Keratinocyte (primary cell): ENCODE data around the gene SMARCA2. TPM values are rescaled to one million over a fixed set of nuclear protein-coding genes. Genes with fewer than 3 reads are reported as not detected.

Experiments
- DNase-seq: peaks from one replicate; pipeline ENCODE4 v3.0.0-alpha.2; 2011; ENCODE audit warnings: low read depth, missing footprints, low spot score
- FAIRE-seq: peaks from 2 replicates; lab custom pipeline; 2011; peaks lifted over from hg19 to GRCh38; lab: Jason Lieb, UNC
- H2AFZ ChIP-seq: 2 replicates; pipeline ENCODE4 v1.6.0; 2012; ENCODE audit warnings: low read length, control low read depth, inconsistent platforms; ENCODE audit not compliant: control insufficient read depth
- H3K27ac ChIP-seq: 2 replicates; pipeline ENCODE4 v1.5.1; 2011; ENCODE audit warnings: low read length; ENCODE audit not compliant: control insufficient read depth, insufficient read depth
- H3K27me3 ChIP-seq: 3 replicates; pipeline ENCODE4 v1.6.0; 2011; ENCODE audit warnings: low read length; ENCODE audit not compliant: control insufficient read depth, insufficient read depth; ENCODE audit errors: extremely low read depth
- H3K36me3 ChIP-seq, 2 experiments: 2 replicates in 1 of 2; 3 replicates in 1 of 2; pipeline ENCODE4 v1.5.1; 2011; ENCODE audit warnings: low read length in 2 of 2, mild to moderate bottlenecking in 1 of 2; ENCODE audit not compliant: control insufficient read depth in 2 of 2, insufficient read depth in 2 of 2; ENCODE audit errors: extremely low read depth in 1 of 2
- H3K4me1 ChIP-seq: 3 replicates; pipeline ENCODE4 v1.5.1; 2011; ENCODE audit warnings: low read length; ENCODE audit not compliant: control insufficient read depth, insufficient read depth; ENCODE audit errors: extremely low read depth
- H3K4me2 ChIP-seq: 3 replicates; pipeline ENCODE4 v1.6.0; 2011; ENCODE audit warnings: low read depth, low read length; ENCODE audit not compliant: control insufficient read depth, insufficient read depth; ENCODE audit errors: extremely low read depth
- H3K4me3 ChIP-seq, 3 experiments: fragments of 200-600 bp in 1 of 3; sonication (generic) in 1 of 3; 2 replicates in 2 of 3; 3 replicates in 1 of 3; pipeline ENCODE4 v1.5.1; 2011 to 2016; ENCODE audit warnings: low read length in 3 of 3, mild to moderate bottlenecking in 3 of 3, control low read depth in 2 of 3, inconsistent platforms in 1 of 3, low read depth in 1 of 3, mixed read lengths in 1 of 3, mixed run types in 1 of 3, moderate library complexity in 1 of 3; ENCODE audit not compliant: control insufficient read depth in 2 of 3, insufficient read depth in 2 of 3; ENCODE audit errors: extremely low read depth in 1 of 3
- H3K79me2 ChIP-seq: 2 replicates; pipeline ENCODE4 v1.6.0; 2012; ENCODE audit warnings: low read length; ENCODE audit not compliant: control insufficient read depth, insufficient read depth
- H3K9ac ChIP-seq: 3 replicates; pipeline ENCODE4 v1.6.0; 2011; ENCODE audit warnings: low read length; ENCODE audit not compliant: control insufficient read depth, insufficient read depth; ENCODE audit errors: extremely low read depth
- H3K9me1 ChIP-seq: 3 replicates; pipeline ENCODE4 v1.6.0; 2011; ENCODE audit warnings: low read length; ENCODE audit not compliant: control insufficient read depth, insufficient read depth; ENCODE audit errors: extremely low read depth
- H3K9me3 ChIP-seq: 2 replicates; pipeline ENCODE4 v1.5.1; 2012; ENCODE audit warnings: low read depth, low read length; ENCODE audit not compliant: control insufficient read depth
- H4K20me1 ChIP-seq: 3 replicates; pipeline ENCODE4 v1.6.0; 2011; ENCODE audit warnings: low read length; ENCODE audit not compliant: control insufficient read depth, insufficient read depth; ENCODE audit errors: extremely low read depth
- EZH2 ChIP-seq: IDR thresholded peaks from one replicate; pipeline ENCODE4 v1.6.1; 2012; ENCODE audit warnings: inconsistent platforms, mild to moderate bottlenecking, low read length, moderate library complexity
- dilution Hi-C: fragments of 300-500 bp; cut with MboI; formaldehyde crosslinking; loops from one replicate; pipeline ENCODE4 v1.7.0; 2020; ENCODE audit warnings: low sequenced_read_pairs; ENCODE audit not compliant: extremely low pct_ligation_motif_present
- polyA plus RNA-seq, 5 experiments: library from polyadenylated mRNA; depleted of rRNA in 3 of 5; stranded (reverse) in 3 of 5; stranded (forward) in 1 of 5; unstranded in 1 of 5; fragments of >200 nt; gene quantifications; 1 replicate in 1 of 5; 2 replicates in 3 of 5; 3 replicates in 1 of 5; pipeline versions ENCODE4 v1.2.1 to v1.2.3, GENCODE V29; 2011 to 2012; ENCODE audit warnings: missing spikeins in 2 of 5, low read depth in 1 of 5, low replicate concordance in 1 of 5
- TF ChIP-seq, protein P1 (sequence below), 3 experiments: IDR thresholded peaks in 1 of 3; conservative IDR thresholded peaks in 1 of 3; optimal IDR thresholded peaks in 1 of 3; 2 replicates in 2 of 3; 3 replicates in 1 of 3; pipeline versions ENCODE3 to v1.5.1; 2011; ENCODE audit warnings: low read length in 3 of 3, mild to moderate bottlenecking in 3 of 3, moderate library complexity in 2 of 3, control low read depth in 1 of 3, inconsistent platforms in 1 of 3; ENCODE audit not compliant: insufficient read depth in 2 of 3; ENCODE audit errors: extremely low read depth in 1 of 3

SMARCA2 gene
- polyA plus RNA-seq, 1 donor (not counting 4 experiments of a cell fraction or from before 2014, with no cell fraction given): 39.0 TPM

DNA sequence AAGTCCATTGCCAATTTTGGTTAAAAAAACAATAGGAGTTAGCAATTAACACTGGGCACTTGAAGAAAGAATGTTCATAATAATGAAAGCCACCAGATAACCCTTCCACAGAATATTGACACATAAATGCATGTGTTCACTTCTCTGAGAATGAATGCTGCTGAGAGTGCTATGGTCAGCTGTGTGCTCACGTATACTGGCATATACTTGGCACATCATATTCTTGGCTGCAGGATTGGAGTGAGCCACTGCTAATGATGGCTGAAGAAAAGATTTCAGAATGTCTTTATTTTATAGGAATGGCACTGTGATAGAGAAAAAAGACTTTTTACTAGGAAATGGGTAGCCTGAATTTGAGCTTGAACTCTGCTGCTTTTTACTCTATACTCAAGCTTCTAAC, 46.0 kb upstream of the SMARCA2 start:
- H3K4me3 ChIP-seq: no peak overlapping the region
- H3K9ac ChIP-seq: no peak overlapping the region
- H3K27me3 ChIP-seq: no peaks in the 10 kb centered on the region
- no peaks in the 10 kb centered on the region for H3K9me3 ChIP-seq
- no peak for DNase-seq
- no peak overlapping the region for H3K27ac ChIP-seq
- H3K36me3 ChIP-seq: no peaks in the 10 kb centered on the region
- no peak overlapping the region for H2AFZ ChIP-seq
- no peak for FAIRE-seq
- H4K20me1 ChIP-seq: no peaks in the 10 kb centered on the region
- H3K9me1 ChIP-seq: no peaks in the 10 kb centered on the region
- H3K4me1 ChIP-seq: no peaks in the 10 kb centered on the region
- no peak overlapping the region for H3K4me2 ChIP-seq
- TF ChIP-seq, protein P1, sequence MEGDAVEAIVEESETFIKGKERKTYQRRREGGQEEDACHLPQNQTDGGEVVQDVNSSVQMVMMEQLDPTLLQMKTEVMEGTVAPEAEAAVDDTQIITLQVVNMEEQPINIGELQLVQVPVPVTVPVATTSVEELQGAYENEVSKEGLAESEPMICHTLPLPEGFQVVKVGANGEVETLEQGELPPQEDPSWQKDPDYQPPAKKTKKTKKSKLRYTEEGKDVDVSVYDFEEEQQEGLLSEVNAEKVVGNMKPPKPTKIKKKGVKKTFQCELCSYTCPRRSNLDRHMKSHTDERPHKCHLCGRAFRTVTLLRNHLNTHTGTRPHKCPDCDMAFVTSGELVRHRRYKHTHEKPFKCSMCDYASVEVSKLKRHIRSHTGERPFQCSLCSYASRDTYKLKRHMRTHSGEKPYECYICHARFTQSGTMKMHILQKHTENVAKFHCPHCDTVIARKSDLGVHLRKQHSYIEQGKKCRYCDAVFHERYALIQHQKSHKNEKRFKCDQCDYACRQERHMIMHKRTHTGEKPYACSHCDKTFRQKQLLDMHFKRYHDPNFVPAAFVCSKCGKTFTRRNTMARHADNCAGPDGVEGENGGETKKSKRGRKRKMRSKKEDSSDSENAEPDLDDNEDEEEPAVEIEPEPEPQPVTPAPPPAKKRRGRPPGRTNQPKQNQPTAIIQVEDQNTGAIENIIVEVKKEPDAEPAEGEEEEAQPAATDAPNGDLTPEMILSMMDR (optimal IDR thresholded peaks at IDR 0.05 in 1 of 3, IDR thresholded peaks at IDR 0.05 in 1 of 3, conservative IDR thresholded peaks at IDR 0.05 in 1 of 3; ENCODE audit: extremely low read depth in 1 of 3, insufficient read depth in 2 of 3, low read length in 3 of 3): no peak
- TF ChIP-seq EZH2: no peak
- no peaks in the 10 kb centered on the region for H3K79me2 ChIP-seq
- dilution Hi-C loops: no loop called here

DNA sequence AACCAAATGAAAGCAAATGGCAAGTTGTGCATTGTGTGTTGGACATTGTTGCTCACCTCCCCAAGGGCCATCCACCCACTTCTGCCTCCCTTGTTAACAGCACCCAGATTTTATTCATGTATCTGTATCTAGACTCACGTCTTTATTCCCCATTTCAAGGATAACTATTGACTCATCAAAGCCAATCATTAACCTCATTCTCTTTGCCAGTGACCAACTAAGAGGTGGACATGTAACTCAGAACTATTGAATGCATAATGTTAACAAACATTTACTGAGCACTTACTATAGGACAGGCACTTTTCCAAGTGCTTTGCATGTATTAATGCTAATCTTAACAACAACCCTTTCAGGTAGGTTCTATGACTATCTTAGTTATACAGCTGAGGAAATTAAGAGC, 45.2 kb upstream of the SMARCA2 start:
- Histone ChIP-seq H3K4me2 (no peak overlapping the region), H3K79me2 (no peaks in the 10 kb centered on the region), H3K36me3 (no peaks in the 10 kb centered on the region), H3K9me1 (no peaks in the 10 kb centered on the region), H3K4me1 (no peaks in the 10 kb centered on the region), H3K4me3 (no peak overlapping the region), H3K9me3 (no peaks in the 10 kb centered on the region), H3K27me3 (no peaks in the 10 kb centered on the region), H3K27ac (no peak overlapping the region), H4K20me1 (no peaks in the 10 kb centered on the region), H2AFZ (no peak overlapping the region), H3K9ac (no peak overlapping the region)
- no peak for DNase-seq
- FAIRE-seq: no peak
- dilution Hi-C loops: no loop called here
- no peak for TF ChIP-seq EZH2
- TF ChIP-seq, protein P1 (optimal IDR thresholded peaks at IDR 0.05 in 1 of 3, IDR thresholded peaks at IDR 0.05 in 1 of 3, conservative IDR thresholded peaks at IDR 0.05 in 1 of 3; ENCODE audit: extremely low read depth in 1 of 3, insufficient read depth in 2 of 3, low read length in 3 of 3): no peak
